SK-N-MC (cell line): Measurements from ENCODE around the gene RIN3.

Source experiments
- DNase-seq: peaks from one replicate; pipeline ENCODE4 v3.0.0-alpha.2; 2011; ENCODE audit warnings: low read depth, low spot score
- H3K27ac ChIP-seq: fragments of 200-600 bp; sonication (generic); 2 replicates; pipeline ENCODE4 v1.5.1; 2016; ENCODE audit warnings: mixed run types
- H3K36me3 ChIP-seq: fragments of 200-600 bp; sonication (generic); 2 replicates; pipeline ENCODE4 v1.6.1; 2017; ENCODE audit warnings: antibody characterized with exemption, low read length, mixed read lengths; ENCODE audit not compliant: insufficient read depth
- H3K4me3 ChIP-seq: fragments of 200-600 bp; sonication (generic); 2 replicates; pipeline ENCODE4 v1.5.1; 2016
- H3K9ac ChIP-seq: fragments of 200-600 bp; sonication (generic); 2 replicates; pipeline ENCODE4 v1.8.0; 2017; ENCODE audit warnings: mixed run types, mixed read lengths; ENCODE audit not compliant: insufficient read length
- H3K9me3 ChIP-seq: fragments of 200-600 bp; sonication (generic); 2 replicates; pipeline ENCODE4 v1.6.1; 2017; ENCODE audit warnings: low read depth, mild to moderate bottlenecking, antibody characterized with exemption, low read length, moderate library complexity, mixed read lengths
- EZH2 ChIP-seq: fragments of 200-600 bp; sonication (generic); IDR thresholded peaks from one replicate; pipeline ENCODE4 v1.6.1; 2017; ENCODE audit warnings: antibody characterized with exemption
- FOXP2 ChIP-seq: optimal IDR thresholded peaks from 2 replicates; pipeline ENCODE3; 2011; ENCODE audit warnings: mild to moderate bottlenecking, moderate library complexity; ENCODE audit not compliant: insufficient read depth; ENCODE audit errors: extremely low read length, control extremely low read depth
- POLR2AphosphoS5 ChIP-seq: IDR thresholded peaks from 2 replicates; pipeline ENCODE4 v1.6.1; 2012; ENCODE audit warnings: mild to moderate bottlenecking, low read depth, low read length, borderline replicate concordance

The RIN3 gene

GRCh38 chr14:92559486-92559885 lies 45.9 kb downstream of the RIN3 start:
- Histone ChIP-seq H3K36me3 (no peaks in the 10 kb centered on the region), H3K27ac (no peak overlapping the region), H3K9me3 (no peaks in the 10 kb centered on the region), H3K4me3 (no peak overlapping the region), H3K9ac (no peak overlapping the region)
- no peak for TF ChIP-seq POLR2AphosphoS5
- TF ChIP-seq EZH2 = no peak
- no peak for TF ChIP-seq FOXP2
- DNase-seq = no peak

- no peak for TF ChIP-seq FOXP2
- TF ChIP-seq EZH2 = no peak
- no peak for TF ChIP-seq POLR2AphosphoS5
- no peak overlapping the region for H3K27ac ChIP-seq
- H3K36me3 ChIP-seq = no peaks in the 10 kb centered on the region
- no peak for DNase-seq
- H3K9me3 ChIP-seq = no peaks in the 10 kb centered on the region
- no peak overlapping the region for H3K4me3 ChIP-seq
- H3K9ac ChIP-seq = no peak overlapping the region
These were observed 46.7 kb downstream of the RIN3 start for GRCh38 chr14:92560106-92560865.

- no peak for TF ChIP-seq POLR2AphosphoS5
- no peak for TF ChIP-seq FOXP2
- TF ChIP-seq EZH2 = no peak
- DNase-seq = no peak
- H3K27ac ChIP-seq = no peak overlapping the region
- H3K4me3 ChIP-seq = no peak overlapping the region
- H3K9ac ChIP-seq = no peak overlapping the region
- H3K36me3 ChIP-seq = no peaks in the 10 kb centered on the region
- H3K9me3 ChIP-seq = no peaks in the 10 kb centered on the region
These were observed 48.4 kb downstream of the RIN3 start for GRCh38 chr14:92561906-92562479.

- no peak overlapping the region for H3K27ac ChIP-seq
- H3K36me3 ChIP-seq = no peaks in the 10 kb centered on the region
- DNase-seq = no peak
- H3K9ac ChIP-seq = no peak overlapping the region
- no peak overlapping the region for H3K4me3 ChIP-seq
- no peaks in the 10 kb centered on the region for H3K9me3 ChIP-seq
- no peak for TF ChIP-seq EZH2
These were observed 49.8 kb downstream of the RIN3 start for GRCh38 chr14:92563359-92563758.

GRCh38 chr14:92563765-92564285 lies 50.2 kb downstream of the RIN3 start:
- Histone ChIP-seq H3K9me3 (no peaks in the 10 kb centered on the region), H3K27ac (no peak overlapping the region), H3K36me3 (no peaks in the 10 kb centered on the region), H3K9ac (no peak overlapping the region), H3K4me3 (no peak overlapping the region)
- TF ChIP-seq FOXP2 (no peak), POLR2AphosphoS5 (no peak), EZH2 (no peak)
- no peak for DNase-seq

GRCh38 chr14:92564344-92565039 lies 50.9 kb downstream of the RIN3 start:
- TF ChIP-seq POLR2AphosphoS5 (no peak), EZH2 (no peak), FOXP2 (no peak)
- Histone ChIP-seq H3K9me3 (no peaks in the 10 kb centered on the region), H3K36me3 (no peaks in the 10 kb centered on the region), H3K27ac (no peak overlapping the region), H3K9ac (no peak overlapping the region), H3K4me3 (no peak overlapping the region)
- DNase-seq = no peak

GRCh38 chr14:92565040-92565717 lies 51.6 kb downstream of the RIN3 start:
- no peak overlapping the region for H3K27ac ChIP-seq
- DNase-seq = no peak
- TF ChIP-seq FOXP2 (no peak), POLR2AphosphoS5 (no peak), EZH2 (no peak)
- no peak overlapping the region for H3K9ac ChIP-seq
- no peak overlapping the region for H3K4me3 ChIP-seq
- no peaks in the 10 kb centered on the region for H3K9me3 ChIP-seq
- H3K36me3 ChIP-seq = no peaks in the 10 kb centered on the region

GRCh38 chr14:92565718-92566115 lies 52.1 kb downstream of the RIN3 start:
- H3K27ac ChIP-seq = no peak overlapping the region

More at GRCh38 chr14:92565718-92566115, 52.1 kb downstream of the RIN3 start:
- TF ChIP-seq FOXP2 = no peak
- TF ChIP-seq EZH2 = no peak
- no peak for TF ChIP-seq POLR2AphosphoS5
- H3K9ac ChIP-seq = no peak overlapping the region
- DNase-seq = no peak
- H3K9me3 ChIP-seq = no peaks in the 10 kb centered on the region
- no peak overlapping the region for H3K4me3 ChIP-seq
- no peaks in the 10 kb centered on the region for H3K36me3 ChIP-seq
